HCT116 (cell line): ENCODE results near the gene RASGRF2. TPM values are rescaled to one million over a fixed set of nuclear protein-coding genes. Genes with fewer than 3 reads are reported as not detected.

Experiments used
- ATAC-seq: fragments of 200-7000 bp; cut with Tn5 transposase; 2 replicates; pipeline ENCODE4 v1.9.1; 2020; ENCODE audit warnings: mild to moderate bottlenecking, moderate library complexity
- BruUV-seq: library from RNA; stranded (reverse); fragments of 400-500 nt; replicated peaks from 2 replicates; lab custom pipeline; 2021; lab: Mats Ljungman, UMichigan
- CTCF ChIA-PET: fragments of 300-600 bp; sonication (Branson Sonifier 250); formaldehyde crosslinking; loops from one replicate; lab custom pipeline; 2021; ENCODE audit warnings: antibody characterized with exemption; lab: Charles Lee
- POLR2A ChIA-PET: fragments of 300-600, 350-600 bp; sonication (Branson Sonifier 250); formaldehyde crosslinking; loops from one replicate; lab custom pipeline; 2021; ENCODE audit warnings: antibody characterized with exemption; lab: Charles Lee
- RAD21 ChIA-PET, 2 experiments: fragments of 300-600 bp; sonication (Branson Sonifier 250); formaldehyde crosslinking; loops; one replicate each; lab custom pipeline; 2023; ENCODE audit warnings: low total read pairs in 2 of 2; ENCODE audit not compliant: uncharacterized antibody in 2 of 2, unreplicated experiment in 2 of 2, low non-redundant PET in 1 of 2; lab: Charles Lee
- DNase-seq: peaks from one replicate; pipeline ENCODE4 v3.0.0-alpha.2; 2010; ENCODE audit warnings: low read depth, low spot score
- H2AFZ ChIP-seq: fragments of 200-600 bp; shearing (Covaris generic), sonication (generic); 2 replicates; pipeline ENCODE4 v1.6.1; 2017; ENCODE audit warnings: low read depth, mixed run types, mixed read lengths, antibody characterized with exemption, low read length; ENCODE audit not compliant: poor library complexity, severe bottlenecking
- H3K27ac ChIP-seq: 2 replicates; pipeline ENCODE4 v1.5.1; 2012; ENCODE audit warnings: low read depth, low read length
- H3K27me3 ChIP-seq: fragments of 200-600 bp; sonication (generic); 2 replicates; pipeline ENCODE4 v1.6.1; 2016; ENCODE audit warnings: mixed run types, low read length, mixed read lengths; ENCODE audit not compliant: insufficient read depth
- H3K36me3 ChIP-seq, 2 experiments: fragments of 200-500 bp in 1 of 2; fragments of 200-600 bp in 1 of 2; sonication (Bioruptor generic) in 1 of 2; sonication (generic) in 1 of 2; 2 replicates each; pipeline versions ENCODE4 v1.5.1 to v1.6.1; 2014 to 2016; ENCODE audit warnings: low read length in 2 of 2, inconsistent platforms in 1 of 2, mixed read lengths in 1 of 2, mixed run types in 1 of 2; ENCODE audit not compliant: insufficient read depth in 2 of 2, control insufficient read depth in 1 of 2
- H3K4me1 ChIP-seq, 2 experiments: fragments of 200-600 bp in 1 of 2; sonication (generic) in 1 of 2; 2 replicates each; pipeline versions ENCODE4 v1.5.1 to v1.6.1; 2012 to 2017; ENCODE audit warnings: low read length in 2 of 2, inconsistent platforms in 1 of 2, mild to moderate bottlenecking in 1 of 2, mixed read lengths in 1 of 2, mixed run types in 1 of 2, moderate library complexity in 1 of 2; ENCODE audit not compliant: insufficient read depth in 2 of 2, control insufficient read depth in 1 of 2
- H3K4me2 ChIP-seq: fragments of 200-600 bp; sonication (generic); 2 replicates; pipeline ENCODE4 v1.6.1; 2017; ENCODE audit warnings: mixed run types, low read length, mixed read lengths
- H3K4me3 ChIP-seq, 2 experiments: fragments of 200-600 bp in 1 of 2; sonication (generic) in 1 of 2; replicated peaks in 1 of 2; 2 replicates each; pipeline ENCODE4 v1.5.1; 2011 to 2016; ENCODE audit warnings: low read length in 2 of 2, control low read depth in 1 of 2, low read depth in 1 of 2, mild to moderate bottlenecking in 1 of 2, mixed read lengths in 1 of 2, mixed run types in 1 of 2
- H3K79me2 ChIP-seq: fragments of 200-600 bp; sonication (generic); 2 replicates; pipeline ENCODE4 v1.6.1; 2017; ENCODE audit warnings: mild to moderate bottlenecking, mixed run types, low read length, moderate library complexity, mixed read lengths; ENCODE audit not compliant: insufficient read depth
- H3K9ac ChIP-seq: fragments of 200-600 bp; sonication (generic); 2 replicates; pipeline ENCODE4 v1.6.1; 2016; ENCODE audit warnings: low read length, mixed read lengths
- H3K9me2 ChIP-seq: fragments of 200-600 bp; sonication (generic), shearing (Covaris generic); 2 replicates; pipeline ENCODE4 v1.6.1; 2017; ENCODE audit warnings: mixed run types, mild to moderate bottlenecking, moderate library complexity; ENCODE audit not compliant: insufficient read depth
- H3K9me3 ChIP-seq, 2 experiments: fragments of 200-500 bp in 1 of 2; fragments of 200-600 bp in 1 of 2; sonication (Bioruptor generic) in 1 of 2; sonication (generic) in 1 of 2; 2 replicates each; pipeline ENCODE4 v1.6.1; 2014 to 2017; ENCODE audit warnings: low read length in 2 of 2, mixed read lengths in 2 of 2, inconsistent platforms in 1 of 2, low read depth in 1 of 2, mild to moderate bottlenecking in 1 of 2, mixed run types in 1 of 2, moderate library complexity in 1 of 2; ENCODE audit not compliant: control insufficient read depth in 1 of 2, insufficient read depth in 1 of 2
- H4K20me1 ChIP-seq: fragments of 200-600 bp; sonication (generic), shearing (Covaris generic); 2 replicates; pipeline ENCODE4 v1.6.1; 2017; ENCODE audit warnings: mixed run types, mild to moderate bottlenecking, moderate library complexity; ENCODE audit not compliant: insufficient read depth
- ATF3 ChIP-seq: IDR thresholded peaks from 2 replicates; pipeline ENCODE4 v1.6.1; 2012
- ELF1 ChIP-seq: IDR thresholded peaks from 2 replicates; pipeline ENCODE4 v1.6.1; 2012; ENCODE audit warnings: low read depth, borderline replicate concordance
- EZH2phosphoT487 ChIP-seq: fragments of 200-600 bp; IDR thresholded peaks from 2 replicates; pipeline ENCODE4 v1.6.1; 2018; ENCODE audit warnings: antibody characterized with exemption, borderline replicate concordance
- JUND ChIP-seq: IDR thresholded peaks from 2 replicates; pipeline ENCODE4 v1.6.1; 2012
- MAX ChIP-seq: IDR thresholded peaks from 2 replicates; pipeline ENCODE4 v1.6.1; 2012
- SP1 ChIP-seq: IDR thresholded peaks from 2 replicates; pipeline ENCODE4 v1.6.1; 2012; ENCODE audit warnings: low read depth
- SRF ChIP-seq: IDR thresholded peaks from 2 replicates; pipeline ENCODE4 v1.6.1; 2012; ENCODE audit warnings: low read depth
- YY1 ChIP-seq: IDR thresholded peaks from 2 replicates; pipeline ENCODE4 v1.6.1; 2011; ENCODE audit warnings: low read length, low read depth, moderate library complexity, mild to moderate bottlenecking; ENCODE audit not compliant: insufficient replicate concordance; ENCODE audit errors: extremely low read depth
- ZBTB33 ChIP-seq: IDR thresholded peaks from 2 replicates; pipeline ENCODE4 v1.6.1; 2011; ENCODE audit warnings: mild to moderate bottlenecking, low read length, moderate library complexity; ENCODE audit not compliant: insufficient replicate concordance; ENCODE audit errors: extremely low read depth
- ZNF274 ChIP-seq: fragments of 200-500 bp; sonication (Bioruptor generic); IDR thresholded peaks from 2 replicates; pipeline ENCODE4 v1.6.1; 2014; ENCODE audit warnings: mild to moderate bottlenecking, low read depth, low read length, inconsistent platforms
- intact Hi-C: fragments of 100-400 bp; cut with micrococcal nuclease; formaldehyde crosslinking; loops from 2 replicates; pipeline ENCODE4 v1.10.0; 2022
- total RNA-seq: library from RNA; stranded (reverse); gene quantifications from one replicate; pipeline ENCODE4 v1.2.1, GENCODE V29; 2021; ENCODE audit not compliant: unreplicated experiment

Gene RASGRF2
- total RNA-seq, 1 experiment from 2014 or later = 0.05 TPM

- no peak overlapping the region for H3K4me3 ChIP-seq
- ChIA-PET POLR2A (no interaction called here), RAD21 (no interaction called here), CTCF (no interaction called here)
- H3K27ac ChIP-seq = no peak overlapping the region
- no peaks in the 10 kb centered on the region for H4K20me1 ChIP-seq
- no peak overlapping the region for H3K4me2 ChIP-seq
- H3K9ac ChIP-seq = no peak overlapping the region
- intact Hi-C loops = no loop called here
- no peak overlapping the region for H2AFZ ChIP-seq
- H3K27me3 ChIP-seq = peaks cover 6% of the 10 kb centered on the region; the same call in 1 of the 2 replicates
- no peaks in the 10 kb centered on the region for H3K9me2 ChIP-seq
- no peak for ATAC-seq
- H3K9me3 ChIP-seq = no peaks in the 10 kb centered on the region
- no peaks in the 10 kb centered on the region for H3K79me2 ChIP-seq
- no peak for DNase-seq
- no peaks in the 10 kb centered on the region for H3K36me3 ChIP-seq
- peaks cover 0 to 5% of the 10 kb centered on the region in 2 experiments; a peak in 2 of 4 replicates for H3K4me1 ChIP-seq
- TF ChIP-seq YY1 (no peak), ZBTB33 (no peak), ELF1 (no peak), JUND (no peak), ATF3 (no peak), SP1 (no peak), SRF (no peak), ZNF274 (no peak), EZH2phosphoT487 (no peak), MAX (no peak)
- BruUV-seq = no TSS peak
These were observed 63.3 kb downstream of the RASGRF2 start for GRCh38 chr5:81023261-81023970.
